Endodermal cell (in vitro differentiated cells): ENCODE results near the gene GPC3. TPM values are rescaled to one million over a fixed set of nuclear protein-coding genes. Genes with fewer than 3 reads are reported as not detected.

Experiments used
- DNase-seq: peaks from one replicate; pipeline ENCODE4 v3.0.0-alpha.2; 2017
- H3K27ac ChIP-seq: 2 replicates; pipeline ENCODE4 v1.5.1; 2013; ENCODE audit warnings: mild to moderate bottlenecking, low read depth, low read length, moderate library complexity
- H3K27me3 ChIP-seq: 2 replicates; pipeline ENCODE4 v1.6.1; 2013; ENCODE audit warnings: mild to moderate bottlenecking, low read length, moderate library complexity; ENCODE audit not compliant: insufficient read depth, control insufficient read depth, poor library complexity, severe bottlenecking
- H3K36me3 ChIP-seq: 2 replicates; pipeline ENCODE4 v1.7.0; 2013; ENCODE audit warnings: mild to moderate bottlenecking, low read length, moderate library complexity; ENCODE audit not compliant: control insufficient read depth, insufficient read depth
- H3K4me1 ChIP-seq: one replicate; pipeline ENCODE4 v1.7.0; 2013; ENCODE audit warnings: low read length; ENCODE audit not compliant: control insufficient read depth, insufficient read depth
- H3K4me3 ChIP-seq: 2 replicates; pipeline ENCODE4 v1.5.1; 2013; ENCODE audit warnings: mild to moderate bottlenecking, low read length, moderate library complexity
- H3K9ac ChIP-seq: 2 replicates; pipeline ENCODE4 v1.6.1; 2013; ENCODE audit warnings: mild to moderate bottlenecking, low read length, moderate library complexity; ENCODE audit not compliant: poor library complexity, severe bottlenecking; ENCODE audit errors: extremely low read depth
- H3K9me3 ChIP-seq: 2 replicates; pipeline ENCODE4 v1.6.1; 2013; ENCODE audit warnings: mild to moderate bottlenecking, low read length, moderate library complexity; ENCODE audit not compliant: control insufficient read depth
- H3K27ac Mint-ChIP-seq: 2 replicates; pipeline ENCODE4 v1.8.0; 2020; ENCODE audit warnings: mixed read lengths
- H3K27me3 Mint-ChIP-seq: 2 replicates; pipeline ENCODE4 v1.8.0; 2021; ENCODE audit warnings: mild to moderate bottlenecking, mixed read lengths; ENCODE audit not compliant: insufficient read depth
- H3K36me3 Mint-ChIP-seq: 2 replicates; pipeline ENCODE4 v1.8.0; 2020; ENCODE audit warnings: low read depth, mixed read lengths
- H3K4me1 Mint-ChIP-seq: 2 replicates; pipeline ENCODE4 v1.8.0; 2020; ENCODE audit warnings: mixed read lengths
- H3K4me3 Mint-ChIP-seq: 2 replicates; pipeline ENCODE4 v1.8.0; 2020; ENCODE audit warnings: mild to moderate bottlenecking, moderate library complexity, mixed read lengths
- H3K9me3 Mint-ChIP-seq: 2 replicates; pipeline ENCODE4 v1.8.0; 2020; ENCODE audit warnings: mild to moderate bottlenecking, mixed read lengths
- CTCF ChIP-seq: fragments of 200-600 bp; sonication (generic); conservative IDR thresholded peaks from 2 replicates; pipeline ENCODE4 v1.5.0; 2021; ENCODE audit warnings: antibody characterized with exemption, mild to moderate bottlenecking
- WGBS, 2 experiments: methylation state at CpG; one replicate each; pipeline versions ENCODE4 v1.1.5 to v1.1.7; 2013; ENCODE audit warnings: missing lambda C conversion rate in 2 of 2, mixed read lengths in 1 of 2; ENCODE audit not compliant: insufficient coverage in 1 of 2, insufficient read length in 1 of 2; 5-methylcytosine and 5-hydroxymethylcytosine counted together
- total RNA-seq, 2 donors: library from RNA; stranded (reverse); fragmentation: NEBNext Ultra II Directional in 1 of 2; extraction: Animal tissue kit (Norgen Biotek cat#: 25700) in 1 of 2; gene quantifications; 2 replicates in 1 of 2; 3 replicates in 1 of 2; pipeline ENCODE4 v1.2.1, GENCODE V29; 2021

Gene GPC3
- total RNA-seq, 2 donors from 2014 or later: 39.5 to 125 TPM

- DNase-seq: no peak
- H3K4me1 Mint-ChIP-seq: peaks cover 35% of the 10 kb centered on the region
- H3K9ac ChIP-seq: no peak overlapping the region
- no peaks in the 10 kb centered on the region for H3K9me3 ChIP-seq
- H3K4me3 Mint-ChIP-seq: no peak overlapping the region
- no peaks in the 10 kb centered on the region for H3K9me3 Mint-ChIP-seq
- no peak overlapping the region for H3K4me3 ChIP-seq
- no peak overlapping the region for H3K27ac Mint-ChIP-seq
- H3K27me3 Mint-ChIP-seq: peaks cover 3% of the 10 kb centered on the region
- H3K27ac ChIP-seq: no peak overlapping the region
- no peak for TF ChIP-seq CTCF
- no peaks in the 10 kb centered on the region for H3K27me3 ChIP-seq
- no peaks in the 10 kb centered on the region for H3K36me3 Mint-ChIP-seq
- no peaks in the 10 kb centered on the region for H3K36me3 ChIP-seq
- no peaks in the 10 kb centered on the region for H3K4me1 ChIP-seq
Measured at GRCh38 chrX:133995759-133996158, 10.4 kb upstream of the GPC3 start.

GRCh38 chrX:133994576-133994975, 9.2 kb upstream of the GPC3 start:
- H3K9ac ChIP-seq: no peak overlapping the region
- no peaks in the 10 kb centered on the region for H3K36me3 ChIP-seq
- no peak overlapping the region for H3K4me3 ChIP-seq
- Mint-ChIP-seq H3K4me1 (peaks cover 35% of the 10 kb centered on the region), H3K27ac (no peak overlapping the region), H3K9me3 (no peaks in the 10 kb centered on the region), H3K36me3 (no peaks in the 10 kb centered on the region), H3K4me3 (no peak overlapping the region), H3K27me3 (peaks cover 3% of the 10 kb centered on the region)
- H3K27ac ChIP-seq: no peak overlapping the region
- WGBS, 2 experiments: 94% methylated on average over 2 of the region's 2 CpGs; no CpG with 5 or more reads in 1 of the 2 experiments
- H3K9me3 ChIP-seq: no peaks in the 10 kb centered on the region
- no peak for DNase-seq
- H3K4me1 ChIP-seq: peaks cover 2% of the 10 kb centered on the region
- no peak for TF ChIP-seq CTCF
- H3K27me3 ChIP-seq: no peaks in the 10 kb centered on the region

GRCh38 chrX:133992882-133993281, 7.5 kb upstream of the GPC3 start:
- Histone ChIP-seq H3K36me3 (no peaks in the 10 kb centered on the region), H3K4me3 (no peak overlapping the region), H3K9me3 (no peaks in the 10 kb centered on the region), H3K27ac (no peak overlapping the region), H3K27me3 (no peaks in the 10 kb centered on the region), H3K4me1 (peaks cover 5% of the 10 kb centered on the region), H3K9ac (no peak overlapping the region)
- Mint-ChIP-seq H3K36me3 (no peaks in the 10 kb centered on the region), H3K9me3 (no peaks in the 10 kb centered on the region), H3K27ac (no peak overlapping the region), H3K4me1 (peaks cover 33% of the 10 kb centered on the region), H3K27me3 (peaks cover 3% of the 10 kb centered on the region), H3K4me3 (no peak overlapping the region)
- 86 to 91% methylated on average over 2 to 4 of the region's 4 CpGs for WGBS, 2 experiments
- no peak for DNase-seq
- no peak for TF ChIP-seq CTCF
